WERI-Rb-1 (cell line): ENCODE data around the gene FHIT.

Experiments
- DNase-seq: peaks from one replicate; pipeline ENCODE4 v3.0.0-alpha.2; 2020
- H3K27ac ChIP-seq: fragments of 250-450 bp; sonication (Bioruptor Pico); 2 replicates; pipeline ENCODE4 v1.5.1; 2020; ENCODE audit warnings: mild to moderate bottlenecking, moderate library complexity
- H3K27me3 ChIP-seq: fragments of 250-450 bp; sonication (Bioruptor Pico); 2 replicates; pipeline ENCODE4 v1.5.1; 2021; ENCODE audit warnings: mild to moderate bottlenecking, low read depth, moderate library complexity; ENCODE audit not compliant: insufficient read depth, severe bottlenecking
- H3K36me3 ChIP-seq: fragments of 250-450 bp; sonication (Bioruptor Pico); 2 replicates; pipeline ENCODE4 v1.5.1; 2020; ENCODE audit warnings: mild to moderate bottlenecking, moderate library complexity
- H3K4me3 ChIP-seq: 2 replicates; pipeline ENCODE4 v1.5.1; 2011; ENCODE audit warnings: low read depth, mild to moderate bottlenecking, control low read depth, low read length
- H3K9me3 ChIP-seq: fragments of 250-450 bp; sonication (Bioruptor Pico); 2 replicates; pipeline ENCODE4 v1.5.1; 2021; ENCODE audit warnings: mild to moderate bottlenecking, moderate library complexity; ENCODE audit not compliant: severe bottlenecking
- CTCF ChIP-seq: IDR thresholded peaks from 2 replicates; pipeline ENCODE4 v1.5.1; 2011; ENCODE audit warnings: low read depth, mild to moderate bottlenecking, control low read depth, inconsistent platforms, low read length

Gene FHIT

GRCh38 chr3:61114316-61114953 is 136.8 kb downstream of the FHIT start:
- Histone ChIP-seq H3K27ac (no peak overlapping the region), H3K4me3 (no peak overlapping the region), H3K9me3 (no peaks in the 10 kb centered on the region), H3K36me3 (no peaks in the 10 kb centered on the region), H3K27me3 (no peaks in the 10 kb centered on the region)
- no peak for TF ChIP-seq CTCF
- DNase-seq = no peak

- no peaks in the 10 kb centered on the region for H3K27me3 ChIP-seq
- H3K9me3 ChIP-seq = no peaks in the 10 kb centered on the region
- no peaks in the 10 kb centered on the region for H3K36me3 ChIP-seq
- no peak for TF ChIP-seq CTCF
- no peak overlapping the region for H3K27ac ChIP-seq
- H3K4me3 ChIP-seq = no peak overlapping the region
- no peak for DNase-seq
Observed at GRCh38 chr3:61111825-61112224, 139.4 kb downstream of the FHIT start.

GRCh38 chr3:61110576-61110975 is 140.7 kb downstream of the FHIT start:
- no peak for TF ChIP-seq CTCF
- Histone ChIP-seq H3K27ac (no peak overlapping the region), H3K9me3 (no peaks in the 10 kb centered on the region), H3K27me3 (no peaks in the 10 kb centered on the region), H3K4me3 (no peak overlapping the region), H3K36me3 (no peaks in the 10 kb centered on the region)
- no peak for DNase-seq

GRCh38 chr3:61108247-61109019 is 142.8 kb downstream of the FHIT start:
- Histone ChIP-seq H3K9me3 (no peaks in the 10 kb centered on the region), H3K4me3 (no peak overlapping the region), H3K27ac (no peak overlapping the region), H3K27me3 (no peaks in the 10 kb centered on the region), H3K36me3 (no peaks in the 10 kb centered on the region)
- TF ChIP-seq CTCF = no peak
- no peak for DNase-seq

GRCh38 chr3:61094608-61095007 is 156.6 kb downstream of the FHIT start:
- TF ChIP-seq CTCF = no peak
- H3K27ac ChIP-seq = no peak overlapping the region

More at GRCh38 chr3:61094608-61095007, 156.6 kb downstream of the FHIT start:
- Histone ChIP-seq H3K9me3 (no peaks in the 10 kb centered on the region), H3K4me3 (no peak overlapping the region), H3K27me3 (no peaks in the 10 kb centered on the region), H3K36me3 (no peaks in the 10 kb centered on the region)
- no peak for DNase-seq
